Activated T-helper 2 cell treated with anti-CD3 and anti-CD28 coated beads, Interferon-gamma antibody, Interleukin-2, Interleukin-4, amounts not matched to agents 10 μg/mL and 5 μg/mL and 100 μg/mL, durations not matched to agents 14 hours and 24 hours and 36 hours (primary cell): ENCODE data around the gene SEL1L2. TPM values are rescaled to one million over a fixed set of nuclear protein-coding genes. Genes with fewer than 3 reads are reported as not detected.

Source experiments
- DNase-seq: peaks from one replicate; pipeline ENCODE4 v3.0.0; 2021; ENCODE audit warnings: low spot score
- H3K27ac Mint-ChIP-seq: one replicate; pipeline ENCODE4 v1.8.0; 2021; ENCODE audit warnings: mixed read lengths
- H3K27me3 Mint-ChIP-seq: one replicate; pipeline ENCODE4 v1.8.0; 2021; ENCODE audit warnings: low read depth, mixed read lengths
- H3K36me3 Mint-ChIP-seq: one replicate; pipeline ENCODE4 v1.8.0; 2021; ENCODE audit warnings: low read depth, mixed read lengths
- H3K4me1 Mint-ChIP-seq: one replicate; pipeline ENCODE4 v1.8.0; 2021; ENCODE audit warnings: low read depth, mixed read lengths
- H3K4me3 Mint-ChIP-seq: one replicate; pipeline ENCODE4 v1.8.0; 2021; ENCODE audit warnings: low read depth, mild to moderate bottlenecking, moderate library complexity, mixed read lengths
- H3K9me3 Mint-ChIP-seq: one replicate; pipeline ENCODE4 v1.8.0; 2021; ENCODE audit warnings: mixed read lengths
- intact Hi-C: fragments of 100-400 bp; cut with micrococcal nuclease; formaldehyde crosslinking; loops from one replicate; pipeline ENCODE4 v1.15.1; 2023
- total RNA-seq: library from RNA; stranded (reverse); gene quantifications from 2 replicates; pipeline ENCODE4 v1.2.3, GENCODE V29; 2022

Gene SEL1L2
- total RNA-seq, 1 donor from 2014 or later = not detected

- H3K4me3 Mint-ChIP-seq = no peak overlapping the region
- H3K27ac Mint-ChIP-seq = no peak overlapping the region
- no peaks in the 10 kb centered on the region for H3K36me3 Mint-ChIP-seq
Observed at GRCh38 chr20:13855613-13856012, 134.8 kb downstream of the SEL1L2 start.

GRCh38 chr20:13852306-13852705 is 138.1 kb downstream of the SEL1L2 start:
- DNase-seq = no peak
- Mint-ChIP-seq H3K27ac (no peak overlapping the region), H3K27me3 (no peaks in the 10 kb centered on the region), H3K36me3 (no peaks in the 10 kb centered on the region), H3K4me1 (no peaks in the 10 kb centered on the region), H3K9me3 (no peaks in the 10 kb centered on the region), H3K4me3 (no peak overlapping the region)
- intact Hi-C loops = no loop called here

More at GRCh38 chr20:13855613-13856012, 134.8 kb downstream of the SEL1L2 start:
- DNase-seq = no peak
- no peaks in the 10 kb centered on the region for H3K27me3 Mint-ChIP-seq
- H3K9me3 Mint-ChIP-seq = no peaks in the 10 kb centered on the region
- no peaks in the 10 kb centered on the region for H3K4me1 Mint-ChIP-seq
- intact Hi-C loops = no loop called here

DNA sequence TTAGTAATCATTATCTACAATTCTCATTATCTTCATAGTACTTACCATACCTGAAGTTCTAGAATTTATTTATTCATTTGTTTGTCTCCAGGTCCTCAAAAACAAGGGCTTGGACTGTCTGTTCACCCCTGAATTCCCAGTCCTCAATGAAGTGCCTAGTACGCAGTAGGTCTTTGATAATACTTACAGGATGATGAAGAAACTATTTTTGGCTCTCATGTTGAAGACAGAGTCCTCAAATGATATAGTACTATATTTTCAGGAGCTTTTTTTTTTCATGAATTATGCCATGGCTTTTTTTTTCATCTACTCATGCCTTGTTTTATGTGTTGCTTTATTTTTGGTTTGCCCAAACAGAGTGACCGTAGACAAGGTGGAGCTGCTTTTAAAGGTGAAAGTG is 139.1 kb downstream of the SEL1L2 start:
- H3K4me1 Mint-ChIP-seq = no peaks in the 10 kb centered on the region
- H3K9me3 Mint-ChIP-seq = no peaks in the 10 kb centered on the region
- H3K27me3 Mint-ChIP-seq = no peaks in the 10 kb centered on the region
- no peak overlapping the region for H3K27ac Mint-ChIP-seq
- no peak for DNase-seq
- no peaks in the 10 kb centered on the region for H3K36me3 Mint-ChIP-seq
- intact Hi-C loops = no loop called here
- H3K4me3 Mint-ChIP-seq = no peak overlapping the region

- intact Hi-C loops = no loop called here
Observed at GRCh38 chr20:13844296-13844695, 146.1 kb downstream of the SEL1L2 start.

DNA sequence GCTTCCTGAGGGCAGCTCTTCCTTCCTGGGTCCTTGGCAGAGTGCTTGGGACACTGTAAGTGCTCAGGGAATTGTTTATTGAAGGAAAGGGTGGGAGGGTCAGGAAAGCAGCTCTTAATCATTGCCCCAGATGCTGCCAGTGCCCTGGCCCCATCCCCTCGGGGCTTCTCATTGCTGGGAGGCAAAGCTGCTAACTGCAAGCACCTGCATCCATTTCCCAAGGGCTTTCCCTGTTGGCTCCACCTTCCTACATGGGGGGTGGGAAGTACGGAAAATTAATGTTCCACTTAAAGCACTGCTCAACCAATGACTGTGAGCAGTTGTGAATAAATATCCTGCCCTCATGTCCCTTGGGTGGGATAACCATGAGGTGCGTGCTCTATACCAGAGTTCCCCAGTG is 149.2 kb downstream of the SEL1L2 start:
- intact Hi-C loops = no loop called here
- Mint-ChIP-seq H3K4me1 (no peaks in the 10 kb centered on the region), H3K27ac (no peak overlapping the region), H3K4me3 (no peak overlapping the region), H3K27me3 (no peaks in the 10 kb centered on the region), H3K36me3 (no peaks in the 10 kb centered on the region), H3K9me3 (no peaks in the 10 kb centered on the region)
- no peak for DNase-seq

More at GRCh38 chr20:13844296-13844695, 146.1 kb downstream of the SEL1L2 start:
- Mint-ChIP-seq H3K36me3 (no peaks in the 10 kb centered on the region), H3K27me3 (no peaks in the 10 kb centered on the region), H3K4me3 (no peak overlapping the region), H3K9me3 (no peaks in the 10 kb centered on the region), H3K4me1 (no peaks in the 10 kb centered on the region), H3K27ac (no peak overlapping the region)
- no peak for DNase-seq

DNA sequence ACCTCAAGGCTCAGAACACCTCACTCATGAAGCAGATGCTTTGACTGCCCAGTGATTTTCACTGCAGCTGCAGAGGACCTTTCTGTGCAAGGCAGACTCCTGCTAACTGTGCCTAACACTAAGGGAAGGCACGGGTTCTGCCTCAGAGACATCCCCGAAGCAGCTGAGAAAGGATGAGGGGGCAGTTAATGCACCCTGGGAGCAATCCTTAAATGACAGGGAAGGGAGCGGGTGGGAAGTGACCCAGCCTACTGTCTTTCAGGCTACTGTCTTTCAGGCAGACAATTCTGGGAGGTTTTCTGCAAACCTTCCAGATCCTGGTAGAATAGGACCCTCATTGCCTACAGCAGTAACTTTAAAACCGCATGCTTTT is 150.3 kb downstream of the SEL1L2 start:
- no peak for DNase-seq
- Mint-ChIP-seq H3K36me3 (no peaks in the 10 kb centered on the region), H3K4me3 (no peak overlapping the region), H3K27ac (no peak overlapping the region), H3K4me1 (no peaks in the 10 kb centered on the region), H3K9me3 (no peaks in the 10 kb centered on the region), H3K27me3 (no peaks in the 10 kb centered on the region)
- intact Hi-C loops = no loop called here

- H3K36me3 Mint-ChIP-seq = no peaks in the 10 kb centered on the region
- no peak overlapping the region for H3K4me3 Mint-ChIP-seq
- no peaks in the 10 kb centered on the region for H3K9me3 Mint-ChIP-seq
- intact Hi-C loops = no loop called here
- H3K4me1 Mint-ChIP-seq = no peaks in the 10 kb centered on the region
- no peak overlapping the region for H3K27ac Mint-ChIP-seq
- DNase-seq = no peak
- no peaks in the 10 kb centered on the region for H3K27me3 Mint-ChIP-seq
Observed at GRCh38 chr20:13839421-13840092, 150.9 kb downstream of the SEL1L2 start.

DNA sequence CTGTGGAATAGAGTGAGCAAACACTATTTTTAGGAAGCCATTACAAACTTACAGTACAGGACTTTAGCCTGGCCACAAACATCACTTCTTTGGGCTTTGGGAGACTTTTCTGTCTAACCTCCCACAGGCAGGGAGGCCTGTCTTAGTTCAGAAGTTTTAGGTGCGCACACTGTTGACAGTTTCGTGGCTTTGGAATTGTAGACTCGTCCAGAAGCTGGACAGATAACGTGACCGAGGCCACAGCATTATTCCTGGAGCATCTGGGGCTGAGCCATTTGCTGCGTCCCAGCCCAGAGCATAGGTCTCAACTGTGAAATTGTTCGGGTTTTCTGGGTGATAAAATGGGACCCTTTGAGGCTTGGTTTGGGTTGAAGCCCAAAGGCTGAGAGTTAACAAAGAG is 151.8 kb downstream of the SEL1L2 start:
- Mint-ChIP-seq H3K4me3 (no peak overlapping the region), H3K4me1 (no peaks in the 10 kb centered on the region), H3K9me3 (no peaks in the 10 kb centered on the region), H3K27me3 (no peaks in the 10 kb centered on the region), H3K36me3 (no peaks in the 10 kb centered on the region), H3K27ac (no peak overlapping the region)
- intact Hi-C loops = no loop called here
- DNase-seq = no peak

DNA sequence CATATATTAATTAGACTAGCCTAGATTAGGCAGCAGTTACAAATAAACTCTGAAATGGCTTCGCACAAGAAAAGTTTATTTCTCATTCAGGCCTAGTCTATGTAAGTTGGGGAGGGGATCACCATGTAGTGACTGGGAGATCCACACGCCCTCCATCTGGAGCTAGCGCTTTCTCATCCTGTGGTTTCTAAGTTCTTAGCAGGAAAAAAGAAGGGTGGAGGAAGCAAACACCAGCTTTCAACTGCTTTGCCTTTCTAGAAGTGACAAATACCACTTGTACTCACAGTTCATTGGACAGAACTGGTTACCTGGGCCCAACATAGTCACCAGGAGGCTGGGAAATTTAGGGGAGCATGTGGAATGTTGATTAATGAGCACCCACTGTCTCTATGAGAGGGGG is 158.9 kb downstream of the SEL1L2 start:
- intact Hi-C loops = no loop called here
- DNase-seq = no peak
- Mint-ChIP-seq H3K36me3 (no peaks in the 10 kb centered on the region), H3K27ac (no peak overlapping the region), H3K4me3 (no peak overlapping the region), H3K27me3 (peaks cover 4% of the 10 kb centered on the region), H3K9me3 (no peaks in the 10 kb centered on the region), H3K4me1 (no peaks in the 10 kb centered on the region)

DNA sequence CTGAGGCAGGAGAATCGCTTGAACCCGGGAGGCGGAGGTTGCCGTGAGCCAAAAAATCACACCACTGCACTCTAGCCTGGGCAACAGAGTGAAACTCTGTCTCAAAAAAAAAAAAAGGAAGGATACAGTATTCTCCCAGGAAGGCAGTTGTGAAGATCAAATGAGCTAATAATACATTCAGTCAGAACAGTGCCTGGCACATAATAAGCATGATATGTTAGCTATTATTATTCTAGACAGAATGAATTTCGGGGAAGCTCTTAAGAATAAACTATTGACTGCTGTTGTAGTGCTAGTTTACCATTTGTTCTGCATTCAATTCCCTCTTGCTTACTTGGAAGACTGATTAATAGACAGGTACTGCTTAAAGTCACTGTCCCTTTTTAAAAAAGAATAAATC is 164.9 kb downstream of the SEL1L2 start:
- no peak for DNase-seq
- H3K27me3 Mint-ChIP-seq = peaks cover 4% of the 10 kb centered on the region
- no peak overlapping the region for H3K4me3 Mint-ChIP-seq
- H3K27ac Mint-ChIP-seq = no peak overlapping the region
- intact Hi-C loops = no loop called here
- no peaks in the 10 kb centered on the region for H3K9me3 Mint-ChIP-seq
- H3K4me1 Mint-ChIP-seq = no peaks in the 10 kb centered on the region
- H3K36me3 Mint-ChIP-seq = peaks cover 7% of the 10 kb centered on the region

DNA sequence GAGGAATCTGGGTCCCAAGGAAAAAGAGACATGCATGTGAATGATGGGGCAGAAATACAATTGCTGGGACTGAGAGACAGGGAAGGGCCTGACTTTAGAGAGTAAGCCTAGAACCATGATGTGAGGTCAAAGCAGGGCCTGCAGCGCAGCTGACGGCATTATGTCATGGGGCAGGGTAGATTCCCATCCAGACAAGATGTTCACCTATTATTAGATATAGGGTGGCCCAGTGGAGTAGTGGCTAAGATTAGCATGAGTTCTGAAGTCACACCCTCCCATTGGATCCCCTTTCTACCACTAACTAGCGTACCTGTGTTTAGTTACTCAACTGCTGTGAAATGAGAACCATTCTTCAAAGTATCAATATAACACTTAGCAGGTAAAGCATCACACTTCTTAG is 166.0 kb downstream of the SEL1L2 start:
- no peak for DNase-seq
- no peaks in the 10 kb centered on the region for H3K4me1 Mint-ChIP-seq
- peaks cover 12% of the 10 kb centered on the region for H3K36me3 Mint-ChIP-seq
- intact Hi-C loops = no loop called here
- no peaks in the 10 kb centered on the region for H3K9me3 Mint-ChIP-seq
- no peak overlapping the region for H3K4me3 Mint-ChIP-seq
- H3K27me3 Mint-ChIP-seq = peaks cover 2% of the 10 kb centered on the region
- no peak overlapping the region for H3K27ac Mint-ChIP-seq

GRCh38 chr20:13822459-13822858 is 168.0 kb downstream of the SEL1L2 start:
- no peak for DNase-seq
- Mint-ChIP-seq H3K27me3 (no peaks in the 10 kb centered on the region), H3K4me3 (no peak overlapping the region), H3K4me1 (peaks cover 3% of the 10 kb centered on the region), H3K27ac (no peak overlapping the region), H3K9me3 (no peaks in the 10 kb centered on the region), H3K36me3 (peaks cover 23% of the 10 kb centered on the region)
- intact Hi-C loops = no loop called here

- Mint-ChIP-seq H3K36me3 (peaks cover 27% of the 10 kb centered on the region), H3K4me3 (no peak overlapping the region), H3K9me3 (no peaks in the 10 kb centered on the region), H3K4me1 (peaks cover 7% of the 10 kb centered on the region), H3K27me3 (no peaks in the 10 kb centered on the region), H3K27ac (no peak overlapping the region)
- intact Hi-C loops = no loop called here
- DNase-seq = no peak
Observed at GRCh38 chr20:13821876-13822275, 168.5 kb downstream of the SEL1L2 start.
